ENCODE measurements around the gene ZFP91.

ZFP91 gene

DNA sequence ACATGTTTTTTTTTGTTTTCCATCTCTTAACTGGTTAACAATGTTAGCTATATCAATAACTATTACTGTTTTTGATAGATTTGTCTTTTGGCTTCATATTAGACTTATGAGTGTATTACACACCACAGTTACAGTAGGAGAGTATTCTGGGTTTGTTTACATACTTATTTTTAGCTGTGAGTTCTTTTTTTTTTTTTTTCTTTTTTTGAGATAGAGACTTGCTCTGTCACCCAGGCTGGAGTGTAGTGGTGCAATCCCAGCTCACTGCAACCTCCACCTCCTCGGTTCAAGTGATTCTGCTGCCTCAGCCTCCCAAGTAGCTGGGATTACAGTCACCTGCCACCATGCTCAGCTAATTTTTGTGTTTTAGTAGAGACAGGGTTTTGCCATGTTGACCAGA is 71.6 kb downstream of the ZFP91 start:
- no peaks in the 10 kb centered on the region for H3K79me2 ChIP-seq (ENCODE audit: control insufficient read depth, low read length)
- H3K4me3 ChIP-seq (ENCODE audit: low read length): 0 out of 2 replicates have a peak overlapping the region, but pooled peaks have one; percentile 3
- no peaks in the 10 kb centered on the region for H3K9me2 ChIP-seq (replicated peaks; ENCODE audit: control insufficient read depth, low read length)
- peaks cover 40% of the 10 kb centered on the region for H3K4me1 ChIP-seq (ENCODE audit: control insufficient read depth, low read length)
- no peaks in the 10 kb centered on the region for H3K36me3 ChIP-seq (ENCODE audit: control insufficient read depth, low read length)
- no peaks in the 10 kb centered on the region for H3F3A ChIP-seq (ENCODE audit: control insufficient read depth, insufficient read depth)
- no peak overlapping the region for H3K27ac ChIP-seq (ENCODE audit: low read depth, low read length)
- H3K27me3 ChIP-seq (ENCODE audit: control insufficient read depth, low read length): no peaks in the 10 kb centered on the region
- no peak for TF ChIP-seq EZH2phosphoT487 (IDR thresholded peaks at IDR 0.05; ENCODE audit: borderline replicate concordance, low read length)
- TF ChIP-seq, protein P1, sequence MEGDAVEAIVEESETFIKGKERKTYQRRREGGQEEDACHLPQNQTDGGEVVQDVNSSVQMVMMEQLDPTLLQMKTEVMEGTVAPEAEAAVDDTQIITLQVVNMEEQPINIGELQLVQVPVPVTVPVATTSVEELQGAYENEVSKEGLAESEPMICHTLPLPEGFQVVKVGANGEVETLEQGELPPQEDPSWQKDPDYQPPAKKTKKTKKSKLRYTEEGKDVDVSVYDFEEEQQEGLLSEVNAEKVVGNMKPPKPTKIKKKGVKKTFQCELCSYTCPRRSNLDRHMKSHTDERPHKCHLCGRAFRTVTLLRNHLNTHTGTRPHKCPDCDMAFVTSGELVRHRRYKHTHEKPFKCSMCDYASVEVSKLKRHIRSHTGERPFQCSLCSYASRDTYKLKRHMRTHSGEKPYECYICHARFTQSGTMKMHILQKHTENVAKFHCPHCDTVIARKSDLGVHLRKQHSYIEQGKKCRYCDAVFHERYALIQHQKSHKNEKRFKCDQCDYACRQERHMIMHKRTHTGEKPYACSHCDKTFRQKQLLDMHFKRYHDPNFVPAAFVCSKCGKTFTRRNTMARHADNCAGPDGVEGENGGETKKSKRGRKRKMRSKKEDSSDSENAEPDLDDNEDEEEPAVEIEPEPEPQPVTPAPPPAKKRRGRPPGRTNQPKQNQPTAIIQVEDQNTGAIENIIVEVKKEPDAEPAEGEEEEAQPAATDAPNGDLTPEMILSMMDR (IDR thresholded peaks at IDR 0.05; ENCODE audit: low read depth, low read length, poor library complexity, severe bottlenecking): no peak
- peaks cover 12% of the 10 kb centered on the region for H3K9me3 ChIP-seq (ENCODE audit: control insufficient read depth, insufficient read depth, low read length)
- peak overlapping the region; percentile 44 for H3K4me2 ChIP-seq (ENCODE audit: low read length)
- no peaks in the 10 kb centered on the region for H4K20me1 ChIP-seq (ENCODE audit: control insufficient read depth, insufficient read depth, low read depth, low read length)

DNA sequence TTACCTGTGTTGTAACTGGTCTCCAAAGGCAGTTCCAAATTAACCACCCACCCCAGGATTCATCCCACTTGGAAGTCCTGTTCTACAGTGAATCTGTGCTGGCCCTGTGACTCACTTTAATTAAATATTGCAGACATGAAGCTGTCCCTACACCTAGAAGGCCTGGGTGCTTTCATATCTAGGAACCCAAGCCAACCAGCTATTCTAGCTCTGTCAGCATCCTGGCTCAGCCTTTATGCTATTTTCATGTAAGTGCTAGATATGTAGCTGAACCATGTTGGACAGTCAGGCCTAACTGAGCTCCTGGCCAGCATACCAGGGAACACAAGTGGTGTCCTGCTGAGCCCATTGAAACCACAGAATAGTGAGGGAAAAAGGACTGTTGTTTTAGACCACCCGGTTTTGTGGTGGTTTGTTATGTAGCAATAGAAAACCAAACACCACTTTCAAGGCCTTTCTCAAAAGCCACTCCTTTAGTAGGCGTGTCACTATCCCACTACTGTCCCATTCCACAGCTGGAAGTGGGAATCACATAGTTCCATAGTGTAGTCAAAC is 73.9 kb downstream of the ZFP91 start:
- no peaks in the 10 kb centered on the region for H3K9me2 ChIP-seq (replicated peaks; ENCODE audit: control insufficient read depth, low read length)
- no peak overlapping the region for H3K27ac ChIP-seq (ENCODE audit: low read depth, low read length)
- no peaks in the 10 kb centered on the region for H3K36me3 ChIP-seq (ENCODE audit: control insufficient read depth, low read length)
- TF ChIP-seq, protein P1 (IDR thresholded peaks at IDR 0.05; ENCODE audit: low read depth, low read length, poor library complexity, severe bottlenecking): no peak
- no peak for TF ChIP-seq EZH2phosphoT487 (IDR thresholded peaks at IDR 0.05; ENCODE audit: borderline replicate concordance, low read length)
- H3F3A ChIP-seq (ENCODE audit: control insufficient read depth, insufficient read depth): no peaks in the 10 kb centered on the region
- no peaks in the 10 kb centered on the region for H3K9me3 ChIP-seq (ENCODE audit: control insufficient read depth, insufficient read depth, low read length)
- H3K79me2 ChIP-seq (ENCODE audit: control insufficient read depth, low read length): no peaks in the 10 kb centered on the region
- H3K27me3 ChIP-seq (ENCODE audit: control insufficient read depth, low read length): no peaks in the 10 kb centered on the region
- H3K4me1 ChIP-seq (ENCODE audit: control insufficient read depth, low read length): peaks cover 27% of the 10 kb centered on the region
- H3K4me3 ChIP-seq (ENCODE audit: low read length): no peak overlapping the region
- H3K4me2 ChIP-seq (ENCODE audit: low read length): no peak overlapping the region
- no peaks in the 10 kb centered on the region for H4K20me1 ChIP-seq (ENCODE audit: control insufficient read depth, insufficient read depth, low read depth, low read length)

GRCh38 chr11:58654079-58654907 is 75.4 kb downstream of the ZFP91 start:
- no peaks in the 10 kb centered on the region for H3K9me2 ChIP-seq (replicated peaks; ENCODE audit: control insufficient read depth, low read length)
- H3K27ac ChIP-seq (ENCODE audit: low read depth, low read length): no peak overlapping the region
- peaks cover 23% of the 10 kb centered on the region for H3K4me1 ChIP-seq (ENCODE audit: control insufficient read depth, low read length)
- no peaks in the 10 kb centered on the region for H4K20me1 ChIP-seq (ENCODE audit: control insufficient read depth, insufficient read depth, low read depth, low read length)
- TF ChIP-seq, protein P1 (IDR thresholded peaks at IDR 0.05; ENCODE audit: low read depth, low read length, poor library complexity, severe bottlenecking): peak; percentile 94
- no peak for TF ChIP-seq EZH2phosphoT487 (IDR thresholded peaks at IDR 0.05; ENCODE audit: borderline replicate concordance, low read length)
- H3K4me3 ChIP-seq (ENCODE audit: low read length): no peak overlapping the region
- no peaks in the 10 kb centered on the region for H3K36me3 ChIP-seq (ENCODE audit: control insufficient read depth, low read length)
- H3K9me3 ChIP-seq (ENCODE audit: control insufficient read depth, insufficient read depth, low read length): no peaks in the 10 kb centered on the region
- no peaks in the 10 kb centered on the region for H3K79me2 ChIP-seq (ENCODE audit: control insufficient read depth, low read length)
- no peaks in the 10 kb centered on the region for H3K27me3 ChIP-seq (ENCODE audit: control insufficient read depth, low read length)
- H3F3A ChIP-seq (ENCODE audit: control insufficient read depth, insufficient read depth): no peaks in the 10 kb centered on the region
- 0 out of 2 replicates have a peak overlapping the region, but pooled peaks have one; percentile 1 for H3K4me2 ChIP-seq (ENCODE audit: low read length)
